GM21825 (cell line): ENCODE results near the gene MAP2K1.
"Not testable (repeated sequence)": the region's sequence is repeated elsewhere in the genome, so short reads cannot be mapped to it uniquely, and the experiment has no call there.

Source experiments
- ATAC-seq: cut with Tn5 transposase; IDR thresholded peaks from one replicate; pipeline ENCODE4 v1.9.1; 2021; ENCODE audit warnings: mild to moderate bottlenecking, moderate library complexity; ENCODE audit not compliant: unreplicated experiment

Gene MAP2K1

GRCh38 chr15:66502491-66502890 lies 115.8 kb downstream of the MAP2K1 start:
- ATAC-seq = no peak

GRCh38 chr15:66503041-66503648 lies 116.4 kb downstream of the MAP2K1 start:
- ATAC-seq = not testable (repeated sequence)

- ATAC-seq = no peak
These were observed 117.3 kb downstream of the MAP2K1 start for GRCh38 chr15:66503780-66504562.

GRCh38 chr15:66504563-66505429 lies 118.1 kb downstream of the MAP2K1 start, which contains the start of the genes RPL4 and ZWILCH:
Gene RPL4, minus strand, starts transcription at chr15:66504855. Its CDS starts 65 bp downstream, at chr15:66504790.
Gene ZWILCH, plus strand, starts transcription at chr15:66505326. Its CDS starts 13 bp downstream, at chr15:66505339.
- ATAC-seq = peak; percentile 67

GRCh38 chr15:66505430-66505811 lies 118.7 kb downstream of the MAP2K1 start:
- ATAC-seq = no peak

- no peak for ATAC-seq
These were observed 119.1 kb downstream of the MAP2K1 start for GRCh38 chr15:66505818-66506217.

GRCh38 chr15:66508293-66508883 lies 121.7 kb downstream of the MAP2K1 start:
- ATAC-seq = no peak

GRCh38 chr15:66514586-66514985 lies 127.9 kb downstream of the MAP2K1 start:
- ATAC-seq = no peak

- ATAC-seq = no peak
These were observed 129.2 kb downstream of the MAP2K1 start for GRCh38 chr15:66515901-66516322.

GRCh38 chr15:66523926-66524325 lies 137.2 kb downstream of the MAP2K1 start:
- ATAC-seq = no peak

- ATAC-seq = no peak
These were observed 138.1 kb downstream of the MAP2K1 start for GRCh38 chr15:66524838-66525237.

- no peak for ATAC-seq
These were observed 148.3 kb downstream of the MAP2K1 start for GRCh38 chr15:66535056-66535455.
